OCI-LY1 (cell line): ENCODE results near the gene HENMT1.
"Not testable (repeated sequence)": the region's sequence is repeated elsewhere in the genome, so short reads cannot be mapped to it uniquely, and the experiment has no call there.

Experiments
- CTCF ChIP-seq: fragments of 200-600 bp; sonication (generic), shearing (Covaris generic); IDR thresholded peaks from 2 replicates; pipeline ENCODE4 v1.5.1; 2017; ENCODE audit warnings: mild to moderate bottlenecking, antibody characterized with exemption, low read length, moderate library complexity, mixed read lengths
- EZH2 ChIP-seq: fragments of 200-600 bp; sonication (generic), shearing (Covaris generic); IDR thresholded peaks from 2 replicates; pipeline ENCODE4 v1.8.0; 2017; ENCODE audit warnings: borderline replicate concordance, mixed run types, mild to moderate bottlenecking, antibody characterized with exemption, low read length, moderate library complexity, mixed read lengths

GRCh38 chr1:108667422-108667821, 6.5 kb upstream of the HENMT1 start:
- not testable (repeated sequence) for TF ChIP-seq CTCF, EZH2
